Mesothelial cell of epicardium (in vitro differentiated cells): Measurements from ENCODE around the gene CAPZB. TPM values are rescaled to one million over a fixed set of nuclear protein-coding genes. Genes with fewer than 3 reads are reported as not detected.
A peak's percentile ranks its signal among the peaks of the same experiment; 100 is the strongest.

Experiments
- DNase-seq, 2 experiments: peaks; one replicate each; pipeline ENCODE4 v3.0.0; 2021; ENCODE audit warnings: low spot score in 2 of 2; ENCODE audit not compliant: unreplicated experiment in 2 of 2
- H3K27ac Mint-ChIP-seq: 2 replicates; pipeline ENCODE4 v1.8.0; 2021; ENCODE audit warnings: mixed read lengths
- H3K27me3 Mint-ChIP-seq: 2 replicates; pipeline ENCODE4 v1.8.0; 2021; ENCODE audit warnings: low read depth, mixed read lengths
- H3K36me3 Mint-ChIP-seq: 2 replicates; pipeline ENCODE4 v1.8.0; 2021; ENCODE audit warnings: mixed read lengths
- H3K4me1 Mint-ChIP-seq: 2 replicates; pipeline ENCODE4 v1.8.0; 2021; ENCODE audit warnings: mixed read lengths
- H3K4me3 Mint-ChIP-seq: 2 replicates; pipeline ENCODE4 v1.8.0; 2021; ENCODE audit warnings: mild to moderate bottlenecking, moderate library complexity, mixed read lengths
- H3K9me3 Mint-ChIP-seq: 2 replicates; pipeline ENCODE4 v1.8.0; 2021; ENCODE audit warnings: mixed read lengths
- CTCF ChIP-seq: fragments of 200-600 bp; sonication (generic); IDR thresholded peaks from one replicate; pipeline ENCODE4 v1.5.0; 2021; ENCODE audit warnings: antibody characterized with exemption; ENCODE audit not compliant: unreplicated experiment
- total RNA-seq: library from RNA; stranded (reverse); gene quantifications from 3 replicates; pipeline ENCODE4 v1.2.1, GENCODE V29; 2021

CAPZB gene
- total RNA-seq, 1 donor from 2014 or later: 192 TPM

DNA sequence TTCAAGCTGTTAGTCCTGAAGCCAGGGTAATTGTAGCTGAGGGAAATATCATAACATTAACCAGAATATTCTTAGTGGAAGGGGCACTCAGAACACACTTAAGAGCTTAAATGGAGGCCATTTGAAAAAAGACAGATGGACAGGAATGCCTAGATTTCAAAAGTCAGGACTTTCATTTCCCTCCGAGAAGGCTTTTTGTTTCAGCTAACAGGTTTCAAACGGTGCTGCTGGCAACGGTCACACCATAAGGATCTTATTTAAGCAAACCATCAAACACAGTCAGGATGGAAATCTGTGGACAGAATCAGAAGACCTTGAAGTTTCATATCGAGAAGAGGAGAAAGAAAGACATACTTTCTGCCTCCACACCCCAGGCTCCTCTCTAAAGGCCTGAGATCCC, 103.1 kb downstream of the CAPZB start:
- H3K27ac Mint-ChIP-seq: peak overlapping the region; percentile 72
- peaks cover 29% of the 10 kb centered on the region for H3K36me3 Mint-ChIP-seq
- H3K27me3 Mint-ChIP-seq: no peaks in the 10 kb centered on the region
- H3K9me3 Mint-ChIP-seq: no peaks in the 10 kb centered on the region
- no peak overlapping the region for H3K4me3 Mint-ChIP-seq
- H3K4me1 Mint-ChIP-seq: peaks cover 38% of the 10 kb centered on the region
- no peak for TF ChIP-seq CTCF
- no peak for DNase-seq

GRCh38 chr1:19381261-19381660, 104.1 kb downstream of the CAPZB start:
- Mint-ChIP-seq H3K36me3 (peaks cover 37% of the 10 kb centered on the region), H3K9me3 (peaks cover 3% of the 10 kb centered on the region), H3K4me1 (peaks cover 34% of the 10 kb centered on the region), H3K27me3 (no peaks in the 10 kb centered on the region), H3K4me3 (no peak overlapping the region), H3K27ac (no peak overlapping the region)
- TF ChIP-seq CTCF: no peak
- DNase-seq: no peak

GRCh38 chr1:19377812-19378718, 107.3 kb downstream of the CAPZB start:
- no peak overlapping the region for H3K27ac Mint-ChIP-seq
- no peak for TF ChIP-seq CTCF
- peaks cover 31% of the 10 kb centered on the region for H3K36me3 Mint-ChIP-seq
- H3K4me1 Mint-ChIP-seq: peaks cover 11% of the 10 kb centered on the region
- no peaks in the 10 kb centered on the region for H3K27me3 Mint-ChIP-seq
- no peak overlapping the region for H3K4me3 Mint-ChIP-seq
- no peak for DNase-seq
- H3K9me3 Mint-ChIP-seq: peaks cover 3% of the 10 kb centered on the region

GRCh38 chr1:19376428-19377372, 108.6 kb downstream of the CAPZB start:
- TF ChIP-seq CTCF: no peak
- H3K27me3 Mint-ChIP-seq: no peaks in the 10 kb centered on the region
- no peak overlapping the region for H3K4me3 Mint-ChIP-seq
- no peak for DNase-seq
- H3K4me1 Mint-ChIP-seq: peaks cover 12% of the 10 kb centered on the region
- H3K9me3 Mint-ChIP-seq: peaks cover 3% of the 10 kb centered on the region
- peaks cover 31% of the 10 kb centered on the region for H3K36me3 Mint-ChIP-seq
- no peak overlapping the region for H3K27ac Mint-ChIP-seq

DNA sequence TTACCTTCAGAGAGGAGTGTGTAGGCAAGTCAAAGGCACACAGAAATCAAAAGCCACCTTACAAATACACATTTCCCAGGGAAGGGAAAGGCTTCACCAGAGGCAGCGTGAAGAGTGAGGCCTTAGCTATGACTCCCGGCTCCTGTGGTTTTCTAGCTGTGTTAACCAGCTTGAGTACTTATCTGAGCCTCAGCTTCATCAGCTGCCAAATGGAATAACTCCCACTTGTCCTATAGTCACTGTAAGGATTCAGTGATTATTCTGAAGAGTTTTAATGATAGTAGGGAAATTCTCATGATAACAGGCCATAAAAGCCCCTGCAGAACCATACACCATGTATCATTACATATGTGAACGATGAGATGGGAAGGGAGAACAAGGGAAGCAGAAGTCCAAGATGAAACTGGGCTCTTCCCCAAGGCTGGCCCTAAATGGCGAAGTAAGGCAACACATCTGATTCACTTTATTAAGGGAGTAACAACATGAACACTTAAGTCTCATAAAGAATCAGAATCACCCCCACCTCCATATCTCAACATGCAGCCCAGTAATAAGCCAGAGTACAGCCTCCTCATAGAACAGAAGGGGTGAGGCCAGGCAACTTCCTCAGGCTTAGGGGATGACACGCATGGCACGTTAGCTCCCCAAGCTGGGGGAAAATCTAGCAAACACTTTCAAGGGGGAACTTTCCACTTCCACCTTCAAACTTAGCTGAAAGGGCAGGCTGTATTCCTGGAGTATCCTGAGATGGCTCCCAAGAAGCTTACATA, 109.5 kb downstream of the CAPZB start:
- TF ChIP-seq CTCF: no peak
- Mint-ChIP-seq H3K36me3 (peaks cover 30% of the 10 kb centered on the region), H3K4me1 (peaks cover 11% of the 10 kb centered on the region), H3K4me3 (no peak overlapping the region), H3K9me3 (peaks cover 3% of the 10 kb centered on the region), H3K27ac (no peak overlapping the region), H3K27me3 (no peaks in the 10 kb centered on the region)
- no peak for DNase-seq
